Vagina (tissue), 2 donors: Measurements from ENCODE around the gene IL18RAP.

Experiments used
- CTCF ChIP-seq, 3 experiments: fragments of 450-650 bp in 2 of 3; fragments of 200-600 bp in 1 of 3; sonication (generic) in 1 of 3; IDR thresholded peaks; one replicate each; pipeline ENCODE4 v1.5.1; 2017 to 2019; ENCODE audit warnings: antibody characterized with exemption in 3 of 3, mild to moderate bottlenecking in 2 of 3, moderate library complexity in 2 of 3
- POLR2A ChIP-seq, 2 donors: fragments of 450-650 bp; IDR thresholded peaks; one replicate each; pipeline ENCODE4 v1.6.1; 2017; ENCODE audit warnings: antibody characterized with exemption in 2 of 2, mild to moderate bottlenecking in 2 of 2, moderate library complexity in 2 of 2

- TF ChIP-seq CTCF (IDR thresholded peaks at IDR 0.05): peak; percentile 63 to 70 (median 67)
- no peak for TF ChIP-seq POLR2A (IDR thresholded peaks at IDR 0.05)
Measured at GRCh38 chr2:102473020-102473419, 50.1 kb downstream of the IL18RAP start, which contains the start of gene SLC9A4.
